Keratinocyte (primary cell): ENCODE results near the gene SNX20.

Experiments
- EZH2 ChIP-seq: IDR thresholded peaks from one replicate; pipeline ENCODE4 v1.6.1; 2012; ENCODE audit warnings: inconsistent platforms, mild to moderate bottlenecking, low read length, moderate library complexity
- TF ChIP-seq, protein P1 (sequence below), 3 experiments: IDR thresholded peaks in 1 of 3; conservative IDR thresholded peaks in 1 of 3; optimal IDR thresholded peaks in 1 of 3; 2 replicates in 2 of 3; 3 replicates in 1 of 3; pipeline versions ENCODE3 to v1.5.1; 2011; ENCODE audit warnings: low read length in 3 of 3, mild to moderate bottlenecking in 3 of 3, moderate library complexity in 2 of 3, control low read depth in 1 of 3, inconsistent platforms in 1 of 3; ENCODE audit not compliant: insufficient read depth in 2 of 3; ENCODE audit errors: extremely low read depth in 1 of 3

DNA sequence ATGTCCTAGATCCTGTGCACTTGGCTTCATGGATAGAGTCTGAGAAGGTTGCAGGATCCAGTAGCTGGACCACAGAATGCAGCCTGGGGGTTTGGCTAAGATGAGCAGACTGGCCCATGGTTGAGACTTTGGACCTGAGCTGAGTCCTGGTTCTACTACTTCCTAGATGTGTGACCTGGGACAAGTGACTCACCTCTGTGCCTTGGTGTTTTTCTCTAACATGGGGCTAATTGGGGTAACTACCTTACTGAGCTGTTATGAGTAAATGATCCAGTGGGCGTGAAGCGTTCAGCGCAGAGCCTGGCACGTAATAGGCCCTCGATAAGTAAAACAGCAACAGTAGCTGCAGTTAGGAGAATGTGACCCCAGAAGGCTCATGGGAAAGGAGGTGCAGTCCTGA, 38.8 kb downstream of the SNX20 start:
- TF ChIP-seq, protein P1, sequence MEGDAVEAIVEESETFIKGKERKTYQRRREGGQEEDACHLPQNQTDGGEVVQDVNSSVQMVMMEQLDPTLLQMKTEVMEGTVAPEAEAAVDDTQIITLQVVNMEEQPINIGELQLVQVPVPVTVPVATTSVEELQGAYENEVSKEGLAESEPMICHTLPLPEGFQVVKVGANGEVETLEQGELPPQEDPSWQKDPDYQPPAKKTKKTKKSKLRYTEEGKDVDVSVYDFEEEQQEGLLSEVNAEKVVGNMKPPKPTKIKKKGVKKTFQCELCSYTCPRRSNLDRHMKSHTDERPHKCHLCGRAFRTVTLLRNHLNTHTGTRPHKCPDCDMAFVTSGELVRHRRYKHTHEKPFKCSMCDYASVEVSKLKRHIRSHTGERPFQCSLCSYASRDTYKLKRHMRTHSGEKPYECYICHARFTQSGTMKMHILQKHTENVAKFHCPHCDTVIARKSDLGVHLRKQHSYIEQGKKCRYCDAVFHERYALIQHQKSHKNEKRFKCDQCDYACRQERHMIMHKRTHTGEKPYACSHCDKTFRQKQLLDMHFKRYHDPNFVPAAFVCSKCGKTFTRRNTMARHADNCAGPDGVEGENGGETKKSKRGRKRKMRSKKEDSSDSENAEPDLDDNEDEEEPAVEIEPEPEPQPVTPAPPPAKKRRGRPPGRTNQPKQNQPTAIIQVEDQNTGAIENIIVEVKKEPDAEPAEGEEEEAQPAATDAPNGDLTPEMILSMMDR (optimal IDR thresholded peaks at IDR 0.05 in 1 of 3, IDR thresholded peaks at IDR 0.05 in 1 of 3, conservative IDR thresholded peaks at IDR 0.05 in 1 of 3; ENCODE audit: extremely low read depth in 1 of 3, insufficient read depth in 2 of 3, low read length in 3 of 3): no peak
- TF ChIP-seq EZH2: no peak
